Gastroesophageal sphincter (tissue), 4 donors: ENCODE measurements around the gene PSMA5. TPM values are rescaled to one million over a fixed set of nuclear protein-coding genes. Genes with fewer than 3 reads are reported as not detected.

Experiments used
- ATAC-seq: fragments of 150-250 bp; one replicate; pipeline ENCODE4 v1.9.1; 2016; ENCODE audit warnings: mild to moderate bottlenecking, moderate library complexity
- H3K27ac ChIP-seq, 4 donors: fragments of 200-600 bp; sonication (generic) in 3 of 4; 1 replicate in 3 of 4; 2 replicates in 1 of 4; pipeline ENCODE4 v1.5.1; 2016 to 2019
- H3K27me3 ChIP-seq: fragments of 200-600 bp; sonication (generic); one replicate; pipeline ENCODE4 v1.5.1; 2019
- H3K36me3 ChIP-seq, 2 donors: fragments of 200-600 bp; sonication (generic); one replicate each; pipeline ENCODE4 v1.5.1; 2019; ENCODE audit warnings: control low read depth in 1 of 2
- H3K4me1 ChIP-seq, 3 donors: fragments of 200-600 bp; sonication (generic); 1 replicate in 2 of 3; 2 replicates in 1 of 3; pipeline ENCODE4 v1.5.1; 2016 to 2019; ENCODE audit warnings: control low read depth in 2 of 3
- H3K4me3 ChIP-seq, 2 donors: fragments of 200-600 bp; sonication (generic); one replicate each; pipeline ENCODE4 v1.5.1; 2019; ENCODE audit warnings: mild to moderate bottlenecking in 1 of 2, moderate library complexity in 1 of 2
- H3K9me3 ChIP-seq, 3 donors: fragments of 200-600 bp; sonication (generic); one replicate each; pipeline ENCODE4 v1.5.1; 2017 to 2019; ENCODE audit warnings: control low read depth in 2 of 3
- CTCF ChIP-seq, 4 experiments: fragments of 200-600 bp in 2 of 4; fragments of 450-650 bp in 2 of 4; sonication (generic) in 1 of 4; IDR thresholded peaks; one replicate each; pipeline ENCODE4 v1.5.1; 2017 to 2019; ENCODE audit warnings: antibody characterized with exemption in 4 of 4, mild to moderate bottlenecking in 2 of 4, moderate library complexity in 2 of 4
- EP300 ChIP-seq: sonication (generic); formaldehyde crosslinking; IDR thresholded peaks from one replicate; pipeline ENCODE4 v1.6.1; 2017; ENCODE audit warnings: antibody characterized with exemption, mild to moderate bottlenecking
- POLR2A ChIP-seq, 2 donors: fragments of 450-650 bp; IDR thresholded peaks; one replicate each; pipeline ENCODE4 v1.6.1; 2017; ENCODE audit warnings: antibody characterized with exemption in 2 of 2, mild to moderate bottlenecking in 2 of 2, moderate library complexity in 1 of 2
- POLR2AphosphoS5 ChIP-seq: sonication (generic); formaldehyde crosslinking; IDR thresholded peaks from one replicate; pipeline ENCODE4 v1.6.1; 2017; ENCODE audit warnings: antibody characterized with exemption
- WGBS, 2 donors: methylation state at CpG; one replicate each; pipeline ENCODE4 v1.1.5; 2018; ENCODE audit warnings: low coverage in 1 of 2; 5-methylcytosine and 5-hydroxymethylcytosine counted together
- total RNA-seq, 4 donors: library from RNA; depleted of rRNA; stranded (reverse); fragments of >200 nt; gene quantifications; one replicate each; pipeline ENCODE4 v1.1.0, GENCODE V29; 2016

Gene PSMA5
- total RNA-seq, 4 donors from 2014 or later, result 28.2 to 61.5 (median 30.4) TPM

- 90 to 95% methylated on average over 3 of the region's 3 CpGs for WGBS, 2 donors
- Histone ChIP-seq H3K27ac (no peak overlapping the region), H3K4me1 (peaks cover 0 to 27% (median 0%) of the 10 kb centered on the region in 3 donors), H3K36me3 (peaks cover 3 to 53% of the 10 kb centered on the region in 2 donors), H3K4me3 (no peak overlapping the region), H3K9me3 (no peaks in the 10 kb centered on the region), H3K27me3 (no peaks in the 10 kb centered on the region)
- TF ChIP-seq POLR2A (IDR thresholded peaks at IDR 0.05) (no peak), POLR2AphosphoS5 (no peak), EP300 (no peak), CTCF (IDR thresholded peaks at IDR 0.05) (no peak)
- ATAC-seq, result no peak
Measured at GRCh38 chr1:109354929-109355328, 71.3 kb downstream of the PSMA5 start.

GRCh38 chr1:109351457-109351856 is 74.8 kb downstream of the PSMA5 start:
- Histone ChIP-seq H3K4me1 (peaks cover 0 to 8% (median 0%) of the 10 kb centered on the region in 3 donors), H3K4me3 (no peak overlapping the region), H3K36me3 (peaks cover 3 to 87% of the 10 kb centered on the region in 2 donors), H3K27me3 (no peaks in the 10 kb centered on the region), H3K9me3 (no peaks in the 10 kb centered on the region), H3K27ac (no peak overlapping the region)
- ATAC-seq, result no peak
- no peak for TF ChIP-seq POLR2A (IDR thresholded peaks at IDR 0.05)
- TF ChIP-seq CTCF (IDR thresholded peaks at IDR 0.05), result no peak
- no peak for TF ChIP-seq EP300
- no peak for TF ChIP-seq POLR2AphosphoS5
- 89 to 90% methylated on average over 4 to 5 of the region's 5 CpGs for WGBS, 2 donors

- H3K27ac ChIP-seq, result no peak overlapping the region
- WGBS, 2 donors, result 82 to 89% methylated on average over 1 of the region's 1 CpG
- no peaks in the 10 kb centered on the region for H3K9me3 ChIP-seq
- H3K36me3 ChIP-seq, result peaks cover 3 to 95% of the 10 kb centered on the region in 2 donors
- H3K4me1 ChIP-seq, result no peaks in the 10 kb centered on the region
- H3K27me3 ChIP-seq, result no peaks in the 10 kb centered on the region
- TF ChIP-seq EP300, result no peak
- no peak for TF ChIP-seq CTCF (IDR thresholded peaks at IDR 0.05)
- TF ChIP-seq POLR2AphosphoS5, result no peak
- no peak for TF ChIP-seq POLR2A (IDR thresholded peaks at IDR 0.05)
- no peak overlapping the region for H3K4me3 ChIP-seq
- ATAC-seq, result no peak
Measured at GRCh38 chr1:109350655-109351054, 75.6 kb downstream of the PSMA5 start.

- H3K36me3 ChIP-seq, result peaks cover 3 to 100% of the 10 kb centered on the region in 2 donors
- no peaks in the 10 kb centered on the region for H3K27me3 ChIP-seq
- TF ChIP-seq POLR2A (IDR thresholded peaks at IDR 0.05) (no peak), POLR2AphosphoS5 (no peak), CTCF (IDR thresholded peaks at IDR 0.05) (no peak), EP300 (no peak)
- H3K4me3 ChIP-seq, result no peak overlapping the region
- WGBS, 2 donors, result 80 to 100% methylated on average over 1 to 3 of the region's 4 CpGs
- no peaks in the 10 kb centered on the region for H3K9me3 ChIP-seq
- no peaks in the 10 kb centered on the region for H3K4me1 ChIP-seq
- ATAC-seq, result no peak
- no peak overlapping the region for H3K27ac ChIP-seq
Measured at GRCh38 chr1:109350182-109350581, 76.1 kb downstream of the PSMA5 start.

Other genes starting within 250 kb of the PSMA5 start
- gene SARS1, start 212.5 kb downstream of the PSMA5 start, total RNA-seq, result 100 to 1,000 TPM; 154 to 187 (median 158) TPM
- 10 to 100 TPM in 2 of 4 donors, 1 to 10 TPM in 2; 5.7 to 18.6 (median 9.1) TPM for gene CELSR2, start 176.9 kb downstream of the PSMA5 start, total RNA-seq
- 10 to 100 TPM in 2 of 4 donors, 1 to 10 TPM in 2; 6.9 to 26.9 (median 10.3) TPM for gene PSRC1, start 143.3 kb downstream of the PSMA5 start, total RNA-seq
- under 1 TPM in 1 of 4 donors, not detected in 3; 0.46 TPM for gene MYBPHL, start 119.4 kb downstream of the PSMA5 start, total RNA-seq
- 100 to 1,000 TPM in 2 of 4 donors, 10 to 100 TPM in 2; 66.6 to 142 (median 105) TPM for gene SORT1, start 28.5 kb downstream of the PSMA5 start, total RNA-seq
- gene SYPL2, start 40.1 kb upstream of the PSMA5 start, total RNA-seq, result 1 to 10 TPM; 2.0 to 8.4 (median 4.2) TPM
- 1 to 10 TPM; 1.6 to 2.7 (median 2.5) TPM for gene ATXN7L2, start 57.5 kb upstream of the PSMA5 start, total RNA-seq
- gene CYB561D1, start 67.6 kb upstream of the PSMA5 start, total RNA-seq, result 10 to 100 TPM in 3 of 4 donors, 1 to 10 TPM in 1; 8.3 to 15.9 (median 10.7) TPM
- 10 to 100 TPM in 3 of 4 donors, 1 to 10 TPM in 1; 7.7 to 19.3 (median 14.7) TPM for gene AMIGO1, start 83.3 kb upstream of the PSMA5 start, total RNA-seq
- gene GPR61, start 113.4 kb upstream of the PSMA5 start, total RNA-seq, result not detected
- 1 to 10 TPM; 6.6 to 9.4 (median 8.0) TPM for gene GNAI3, start 122.2 kb upstream of the PSMA5 start, total RNA-seq
- gene GNAT2, start 193.2 kb upstream of the PSMA5 start, total RNA-seq, result not detected
- gene AMPD2, start 193.4 kb upstream of the PSMA5 start, total RNA-seq, result 10 to 100 TPM; 28.9 to 38.0 (median 35.6) TPM
- gene GSTM4, start 229.7 kb upstream of the PSMA5 start, total RNA-seq, result 10 to 100 TPM; 21.4 to 71.0 (median 42.4) TPM
- 10 to 100 TPM; 10.4 to 93.7 (median 42.2) TPM for gene GSTM2, start 241.6 kb upstream of the PSMA5 start, total RNA-seq